NT2/D1 (cell line): Measurements from ENCODE around the gene MAP2K5.

ENCODE experiments used
- DNase-seq: peaks from one replicate; pipeline ENCODE4 v3.0.0-alpha.2; 2011; ENCODE audit warnings: low read depth, low spot score
- H3K27me3 ChIP-seq: 2 replicates; pipeline ENCODE4 v1.6.0; 2011; ENCODE audit warnings: mild to moderate bottlenecking; ENCODE audit not compliant: insufficient read length, insufficient read depth
- H3K36me3 ChIP-seq: 2 replicates; pipeline ENCODE4 v1.6.1; 2011; ENCODE audit warnings: mild to moderate bottlenecking, low read length, mixed read lengths; ENCODE audit not compliant: insufficient read depth, insufficient read length
- H3K4me1 ChIP-seq: 2 replicates; pipeline ENCODE4 v1.5.1; 2011; ENCODE audit not compliant: insufficient read depth, insufficient read length
- H3K4me3 ChIP-seq: 2 replicates; pipeline ENCODE4 v1.5.1; 2011; ENCODE audit warnings: low read depth; ENCODE audit not compliant: insufficient read length
- H3K9ac ChIP-seq: 2 replicates; pipeline ENCODE4 v1.6.0; 2011; ENCODE audit warnings: low read depth; ENCODE audit not compliant: insufficient read length
- H3K9me3 ChIP-seq: 2 replicates; pipeline ENCODE4 v1.5.1; 2011; ENCODE audit warnings: mild to moderate bottlenecking, low read length; ENCODE audit not compliant: insufficient read depth
- SUZ12 ChIP-seq: IDR thresholded peaks from 2 replicates; pipeline ENCODE4 v1.6.1; 2011; ENCODE audit not compliant: insufficient read length, insufficient read depth; ENCODE audit errors: extremely low read depth
- YY1 ChIP-seq: IDR thresholded peaks from 2 replicates; pipeline ENCODE4 v1.6.1; 2011; ENCODE audit not compliant: insufficient read length, insufficient read depth
- ZNF274 ChIP-seq: IDR thresholded peaks from 2 replicates; pipeline ENCODE4 v1.6.1; 2011; ENCODE audit warnings: mild to moderate bottlenecking, low read depth, low read length

MAP2K5 gene

GRCh38 chr15:67549736-67550135 lies 7.2 kb downstream of the MAP2K5 start:
- no peak for TF ChIP-seq YY1
- Histone ChIP-seq H3K36me3 (peaks cover 15% of the 10 kb centered on the region), H3K9ac (no peak overlapping the region), H3K9me3 (no peaks in the 10 kb centered on the region), H3K4me3 (no peak overlapping the region), H3K27me3 (no peaks in the 10 kb centered on the region), H3K4me1 (no peaks in the 10 kb centered on the region)
- no peak for DNase-seq

GRCh38 chr15:67550522-67550921 lies 8.0 kb downstream of the MAP2K5 start:
- H3K9ac ChIP-seq, result no peak overlapping the region
- DNase-seq, result no peak
- H3K9me3 ChIP-seq, result no peaks in the 10 kb centered on the region
- H3K4me3 ChIP-seq, result no peak overlapping the region
- H3K27me3 ChIP-seq, result no peaks in the 10 kb centered on the region
- H3K36me3 ChIP-seq, result peaks cover 10% of the 10 kb centered on the region
- no peaks in the 10 kb centered on the region for H3K4me1 ChIP-seq
- no peak for TF ChIP-seq ZNF274
- no peak for TF ChIP-seq SUZ12
- no peak for TF ChIP-seq YY1

GRCh38 chr15:67551207-67551743 lies 8.8 kb downstream of the MAP2K5 start:
- H3K27me3 ChIP-seq, result no peaks in the 10 kb centered on the region
- H3K9ac ChIP-seq, result no peak overlapping the region
- peaks cover 9% of the 10 kb centered on the region for H3K36me3 ChIP-seq
- DNase-seq, result no peak
- no peak overlapping the region for H3K4me3 ChIP-seq
- no peaks in the 10 kb centered on the region for H3K4me1 ChIP-seq
- H3K9me3 ChIP-seq, result no peaks in the 10 kb centered on the region
- TF ChIP-seq SUZ12, result no peak
- TF ChIP-seq ZNF274, result no peak
- TF ChIP-seq YY1, result no peak

- TF ChIP-seq SUZ12 (no peak), YY1 (no peak), ZNF274 (no peak)
- no peaks in the 10 kb centered on the region for H3K27me3 ChIP-seq
- H3K4me1 ChIP-seq, result no peaks in the 10 kb centered on the region
- H3K4me3 ChIP-seq, result no peak overlapping the region
- peaks cover 18% of the 10 kb centered on the region for H3K9me3 ChIP-seq
- peaks cover 8% of the 10 kb centered on the region for H3K36me3 ChIP-seq
- no peak for DNase-seq
- no peak overlapping the region for H3K9ac ChIP-seq
These were observed 12.1 kb downstream of the MAP2K5 start for GRCh38 chr15:67554580-67554979.

GRCh38 chr15:67556976-67557570 lies 14.6 kb downstream of the MAP2K5 start:
- Histone ChIP-seq H3K4me1 (no peaks in the 10 kb centered on the region), H3K27me3 (no peaks in the 10 kb centered on the region), H3K9ac (no peak overlapping the region), H3K9me3 (peaks cover 18% of the 10 kb centered on the region), H3K4me3 (no peak overlapping the region), H3K36me3 (no peaks in the 10 kb centered on the region)
- no peak for TF ChIP-seq SUZ12
- TF ChIP-seq ZNF274, result no peak
- TF ChIP-seq YY1, result no peak
- DNase-seq, result no peak

GRCh38 chr15:67558502-67558901 lies 16.0 kb downstream of the MAP2K5 start:
- no peaks in the 10 kb centered on the region for H3K36me3 ChIP-seq
- TF ChIP-seq YY1 (no peak), ZNF274 (no peak), SUZ12 (no peak)
- H3K4me1 ChIP-seq, result no peaks in the 10 kb centered on the region
- H3K9ac ChIP-seq, result no peak overlapping the region
- no peak overlapping the region for H3K4me3 ChIP-seq
- peaks cover 18% of the 10 kb centered on the region for H3K9me3 ChIP-seq
- no peak for DNase-seq
- no peaks in the 10 kb centered on the region for H3K27me3 ChIP-seq

- Histone ChIP-seq H3K4me1 (no peaks in the 10 kb centered on the region), H3K27me3 (no peaks in the 10 kb centered on the region), H3K9ac (no peak overlapping the region), H3K9me3 (peaks cover 18% of the 10 kb centered on the region), H3K4me3 (no peak overlapping the region), H3K36me3 (no peaks in the 10 kb centered on the region)
- TF ChIP-seq YY1, result no peak
- no peak for TF ChIP-seq ZNF274
- no peak for DNase-seq
These were observed 16.7 kb downstream of the MAP2K5 start for GRCh38 chr15:67559158-67559557.
